ENCODE measurements around the gene TP63.

DNA sequence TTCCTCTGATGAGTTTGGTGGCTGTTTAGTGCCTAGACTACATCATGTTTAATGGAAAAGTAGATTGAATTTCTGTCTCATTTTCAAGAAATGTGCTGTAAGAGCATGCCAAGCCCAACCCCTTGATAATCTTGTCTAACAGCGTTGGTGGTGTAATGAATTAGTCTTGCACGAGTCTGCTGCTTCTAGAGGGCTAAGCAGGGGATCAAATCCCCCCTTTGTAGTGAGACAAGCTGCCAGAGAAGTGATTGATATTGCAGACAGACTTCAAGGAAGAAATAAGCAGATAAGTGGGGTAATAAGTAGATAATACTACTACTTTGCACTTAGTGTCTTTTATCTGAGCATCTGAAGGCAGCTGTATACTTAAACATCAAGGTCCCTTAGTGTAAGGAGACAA is 141.4 kb downstream of the TP63 start:
- TF ChIP-seq, protein P1, sequence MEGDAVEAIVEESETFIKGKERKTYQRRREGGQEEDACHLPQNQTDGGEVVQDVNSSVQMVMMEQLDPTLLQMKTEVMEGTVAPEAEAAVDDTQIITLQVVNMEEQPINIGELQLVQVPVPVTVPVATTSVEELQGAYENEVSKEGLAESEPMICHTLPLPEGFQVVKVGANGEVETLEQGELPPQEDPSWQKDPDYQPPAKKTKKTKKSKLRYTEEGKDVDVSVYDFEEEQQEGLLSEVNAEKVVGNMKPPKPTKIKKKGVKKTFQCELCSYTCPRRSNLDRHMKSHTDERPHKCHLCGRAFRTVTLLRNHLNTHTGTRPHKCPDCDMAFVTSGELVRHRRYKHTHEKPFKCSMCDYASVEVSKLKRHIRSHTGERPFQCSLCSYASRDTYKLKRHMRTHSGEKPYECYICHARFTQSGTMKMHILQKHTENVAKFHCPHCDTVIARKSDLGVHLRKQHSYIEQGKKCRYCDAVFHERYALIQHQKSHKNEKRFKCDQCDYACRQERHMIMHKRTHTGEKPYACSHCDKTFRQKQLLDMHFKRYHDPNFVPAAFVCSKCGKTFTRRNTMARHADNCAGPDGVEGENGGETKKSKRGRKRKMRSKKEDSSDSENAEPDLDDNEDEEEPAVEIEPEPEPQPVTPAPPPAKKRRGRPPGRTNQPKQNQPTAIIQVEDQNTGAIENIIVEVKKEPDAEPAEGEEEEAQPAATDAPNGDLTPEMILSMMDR (IDR thresholded peaks at IDR 0.05): no peak
- no peak for TF ChIP-seq POLR2A (IDR thresholded peaks at IDR 0.05)

All from uterus (tissue), 2 donors.